Gastrocnemius medialis (tissue), 4 donors: Measurements from ENCODE around the gene ZNF285. TPM values are rescaled to one million over a fixed set of nuclear protein-coding genes. Genes with fewer than 3 reads are reported as not detected.
A peak's percentile ranks its signal among the peaks of the same experiment; 100 is the strongest.
"Not testable (repeated sequence)": the region's sequence is repeated elsewhere in the genome, so short reads cannot be mapped to it uniquely, and the experiment has no call there.

Source experiments
- ATAC-seq, 2 donors: fragments of 150-250 bp; one replicate each; pipeline ENCODE4 v1.9.1; 2016
- DNase-seq, 2 donors: peaks; one replicate each; pipeline ENCODE4 v3.0.0-alpha.2; 2019
- H3K27ac ChIP-seq, 4 donors: fragments of 200-600 bp; sonication (generic); 1 replicate in 1 of 4; 2 replicates in 3 of 4; pipeline ENCODE4 v1.5.1; 2016 to 2018; ENCODE audit warnings: mild to moderate bottlenecking in 2 of 4, moderate library complexity in 1 of 4
- H3K27me3 ChIP-seq, 3 donors: fragments of 200-600 bp; sonication (generic) in 2 of 3; 1 replicate in 1 of 3; 2 replicates in 2 of 3; pipeline versions ENCODE4 v1.5.1 to v1.6.0; 2016 to 2019; ENCODE audit warnings: mild to moderate bottlenecking in 1 of 3, moderate library complexity in 1 of 3
- H3K36me3 ChIP-seq, 2 donors: fragments of 200-600 bp; sonication (generic) in 1 of 2; one replicate each; pipeline ENCODE4 v1.5.1; 2017 to 2018
- H3K4me1 ChIP-seq, 2 donors: fragments of 200-600 bp; sonication (generic) in 1 of 2; one replicate each; pipeline ENCODE4 v1.5.1; 2016 to 2017; ENCODE audit warnings: mild to moderate bottlenecking in 2 of 2
- H3K4me3 ChIP-seq, 4 donors: fragments of 200-600 bp; sonication (generic) in 3 of 4; 1 replicate in 1 of 4; 2 replicates in 3 of 4; pipeline ENCODE4 v1.5.1; 2016 to 2019; ENCODE audit warnings: mild to moderate bottlenecking in 2 of 4
- H3K9me3 ChIP-seq, 3 donors: fragments of 200-600 bp; sonication (generic) in 2 of 3; 1 replicate in 1 of 3; 2 replicates in 2 of 3; pipeline ENCODE4 v1.5.1; 2016 to 2019
- CTCF ChIP-seq, 5 experiments: fragments of 450-650 bp in 3 of 5; fragments of 200-600 bp in 2 of 5; sonication (generic) in 2 of 5; IDR thresholded peaks in 4 of 5; conservative IDR thresholded peaks in 1 of 5; 1 replicate in 4 of 5; 2 replicates in 1 of 5; pipeline ENCODE4 v1.5.1; 2016 to 2019; ENCODE audit warnings: antibody characterized with exemption in 5 of 5, mild to moderate bottlenecking in 3 of 5, moderate library complexity in 3 of 5
- POLR2A ChIP-seq, 2 donors: fragments of 450-650 bp; IDR thresholded peaks; one replicate each; pipeline ENCODE4 v1.6.1; 2017; ENCODE audit warnings: antibody characterized with exemption in 2 of 2, mild to moderate bottlenecking in 2 of 2, moderate library complexity in 2 of 2
- in situ Hi-C, 4 donors: fragments of 200-750 bp; cut with MboI; loops; one replicate each; pipeline versions ENCODE4 v1.15.0 to v1.8.0; 2017; ENCODE audit warnings: low sequenced_read_pairs in 4 of 4
- intact Hi-C: fragments of 100-400 bp; cut with DNase I; formaldehyde crosslinking; loops from one replicate; pipeline ENCODE4 v1.15.1; 2023; ENCODE audit warnings: low total_unique reads
- total RNA-seq, 4 donors: library from RNA; depleted of rRNA; stranded (reverse); fragments of >200 nt; gene quantifications; one replicate each; pipeline versions ENCODE4 v1.1.0 to v1.2.3, GENCODE V29; 2016

The ZNF285 gene
- total RNA-seq, 4 donors from 2014 or later = 0.61 to 1.0 (median 0.69) TPM

DNA sequence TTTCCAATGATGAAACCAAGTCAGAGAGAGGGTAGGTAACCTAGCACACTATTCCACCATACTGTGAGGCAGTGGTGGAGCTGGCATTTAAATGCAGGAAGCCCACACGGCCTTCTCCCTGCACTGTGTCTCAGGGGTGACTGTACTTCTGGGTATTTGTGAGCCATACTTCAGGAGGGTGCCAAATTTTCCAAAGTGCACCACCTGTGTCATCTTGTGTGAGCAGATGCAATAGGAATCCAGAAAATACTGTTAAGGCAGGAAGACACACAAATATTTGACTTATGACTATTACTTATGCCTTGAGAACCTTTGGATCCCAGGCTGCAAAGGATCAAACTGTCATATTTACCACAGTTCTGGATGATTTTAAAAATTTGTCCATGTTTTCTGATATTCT lies 29.5 kb upstream of the ZNF285 start:
- H3K27ac ChIP-seq = no peak overlapping the region
- in situ Hi-C loops = no loop called here
- ATAC-seq (no peak), DNase-seq (no peak)
- no peaks in the 10 kb centered on the region for H3K4me1 ChIP-seq
- intact Hi-C loops = no loop called here
- TF ChIP-seq CTCF (IDR thresholded peaks at IDR 0.05 in 4 of 5, conservative IDR thresholded peaks at IDR 0.05 in 1 of 5) (no peak), POLR2A (IDR thresholded peaks at IDR 0.05) (no peak)
- peaks cover 0 to 60% of the 10 kb centered on the region in 2 donors for H3K36me3 ChIP-seq
- H3K9me3 ChIP-seq = peaks cover 3 to 48% (median 15%) of the 10 kb centered on the region in 3 donors
- H3K4me3 ChIP-seq = peak overlapping the region in 1 of 4 donors; percentile 13
- H3K27me3 ChIP-seq = no peaks in the 10 kb centered on the region

DNA sequence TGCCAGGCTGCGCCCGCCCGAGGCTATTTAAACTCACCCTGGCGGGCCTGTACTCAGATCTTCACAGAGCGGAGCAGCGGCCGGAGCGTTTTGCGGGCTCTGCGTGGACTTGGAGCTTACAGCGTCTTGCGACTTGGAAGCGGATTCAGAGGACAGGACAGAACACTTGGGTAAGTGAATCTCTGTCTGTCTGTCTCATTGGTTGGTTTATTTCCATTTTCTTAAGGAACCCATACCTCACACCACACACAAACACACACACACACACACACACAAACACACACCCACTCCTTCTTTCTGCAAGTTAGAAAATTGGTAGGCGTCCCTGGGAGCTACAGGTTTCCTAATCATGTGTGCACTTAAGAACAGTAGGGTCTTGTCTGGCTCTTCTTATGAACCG lies 14.1 kb upstream of the ZNF285 start:
- H3K4me3 ChIP-seq, DNase-seq, intact Hi-C loops, H3K27ac ChIP-seq, H3K4me1 ChIP-seq, ATAC-seq, H3K9me3 ChIP-seq, H3K36me3 ChIP-seq, in situ Hi-C loops, H3K27me3 ChIP-seq: not testable (repeated sequence)

DNA sequence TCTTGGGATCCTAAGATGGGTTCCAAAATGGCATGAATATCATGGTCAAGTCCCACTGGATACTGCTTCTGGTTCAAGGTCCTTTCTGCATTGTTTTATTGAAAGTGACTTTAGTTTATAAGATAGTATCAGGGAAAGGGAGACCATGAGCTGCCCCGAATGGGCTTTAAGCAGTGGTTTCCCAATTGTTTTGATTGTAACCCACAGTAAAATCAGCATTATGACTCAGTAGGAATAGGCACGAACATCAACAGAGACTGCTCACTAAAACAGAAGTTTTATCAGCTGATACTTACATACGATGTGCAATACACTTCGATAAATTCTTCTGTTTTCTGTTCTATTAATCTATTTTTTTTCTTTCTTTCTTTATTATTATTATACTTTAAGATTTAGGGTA lies 12.1 kb downstream of the ZNF285 start:
- H3K4me1 ChIP-seq, H3K27ac ChIP-seq, DNase-seq, H3K27me3 ChIP-seq, ATAC-seq, intact Hi-C loops, in situ Hi-C loops, H3K4me3 ChIP-seq, H3K9me3 ChIP-seq: not testable (repeated sequence)
- H3K36me3 ChIP-seq = peaks cover 3 to 63% of the 10 kb centered on the region in 2 donors

DNA sequence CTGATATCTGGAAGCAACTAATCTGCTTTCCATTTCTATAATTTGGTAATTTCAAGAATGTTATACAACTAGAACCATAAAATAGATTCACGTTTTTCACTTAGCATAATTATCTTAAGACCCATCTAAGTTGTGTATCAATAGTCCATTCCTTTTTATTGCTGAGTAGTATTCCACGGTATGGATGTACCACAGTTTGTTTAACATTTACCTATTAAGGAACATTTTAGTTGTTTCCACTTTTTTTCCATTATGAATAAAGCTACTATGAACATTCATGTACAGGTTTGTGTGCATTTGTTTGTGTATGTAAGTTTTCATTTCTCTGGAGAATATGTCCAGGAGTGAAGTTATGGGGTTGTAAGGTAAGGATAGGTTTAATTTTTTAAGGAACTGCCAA lies 26.6 kb downstream of the ZNF285 start:
- DNase-seq (no peak), ATAC-seq (no peak)
- intact Hi-C loops (no loop called here), in situ Hi-C loops (no loop called here)
- H3K27ac ChIP-seq = no peak overlapping the region
- H3K36me3 ChIP-seq = no peaks in the 10 kb centered on the region
- H3K4me1 ChIP-seq = no peaks in the 10 kb centered on the region
- no peaks in the 10 kb centered on the region for H3K27me3 ChIP-seq
- H3K9me3 ChIP-seq = no peaks in the 10 kb centered on the region
- no peak overlapping the region for H3K4me3 ChIP-seq
- TF ChIP-seq POLR2A (IDR thresholded peaks at IDR 0.05) = no peak
- TF ChIP-seq CTCF (IDR thresholded peaks at IDR 0.05 in 4 of 5, conservative IDR thresholded peaks at IDR 0.05 in 1 of 5) = no peak

DNA sequence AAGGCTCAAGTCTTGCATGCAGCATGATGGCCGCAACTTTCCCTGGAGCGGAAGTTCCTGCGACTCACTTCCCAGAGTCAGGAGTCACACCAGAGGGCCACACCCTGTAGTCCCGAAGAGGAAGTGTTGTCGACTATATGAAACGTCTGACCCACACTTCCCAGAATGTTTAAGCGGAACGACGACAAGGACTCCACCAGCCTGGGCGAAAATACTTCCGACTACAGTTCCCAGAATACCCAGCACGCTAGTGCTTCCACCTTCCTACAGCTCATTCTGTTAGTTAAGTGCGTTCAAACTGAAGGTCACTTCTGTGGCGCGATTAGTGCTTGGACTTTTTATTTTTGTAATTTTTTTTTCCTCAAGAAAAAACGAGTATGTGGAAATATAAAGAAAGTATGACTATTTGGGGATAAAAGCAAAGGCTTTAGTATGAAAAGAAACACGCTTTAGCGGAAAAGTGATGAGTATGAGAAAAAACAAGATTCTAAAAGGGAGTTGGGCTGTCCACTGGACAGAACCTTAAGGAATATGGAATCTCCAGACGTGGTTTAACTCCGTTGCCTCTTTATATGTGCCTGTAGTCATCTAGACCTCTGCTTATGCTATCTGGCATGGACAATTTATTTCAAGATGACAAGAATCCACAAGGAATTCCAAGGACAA lies 29.5 kb downstream of the ZNF285 start:
- ATAC-seq = no peak
- in situ Hi-C loops = no loop called here

More for the DNA sequence above, 29.5 kb downstream of the ZNF285 start:
- no peaks in the 10 kb centered on the region for H3K27me3 ChIP-seq
- H3K9me3 ChIP-seq = no peaks in the 10 kb centered on the region
- no peak overlapping the region for H3K4me3 ChIP-seq
- no peak overlapping the region for H3K27ac ChIP-seq
- intact Hi-C loops = no loop called here
- no peak for TF ChIP-seq CTCF (IDR thresholded peaks at IDR 0.05 in 4 of 5, conservative IDR thresholded peaks at IDR 0.05 in 1 of 5)
- TF ChIP-seq POLR2A (IDR thresholded peaks at IDR 0.05) = no peak
- no peak for DNase-seq
- H3K36me3 ChIP-seq = no peaks in the 10 kb centered on the region
- no peaks in the 10 kb centered on the region for H3K4me1 ChIP-seq
